Glomerular visceral epithelial cell (primary cell): Measurements from ENCODE around the gene FBXO5.

Experiments
- DNase-seq: peaks from one replicate; pipeline ENCODE4 v3.0.0-alpha.2; 2016; ENCODE audit errors: extremely low spot score

FBXO5 gene

GRCh38 chr6:152948150-152948768, 34.6 kb downstream of the FBXO5 start:
- peak; percentile 42 for DNase-seq

DNA sequence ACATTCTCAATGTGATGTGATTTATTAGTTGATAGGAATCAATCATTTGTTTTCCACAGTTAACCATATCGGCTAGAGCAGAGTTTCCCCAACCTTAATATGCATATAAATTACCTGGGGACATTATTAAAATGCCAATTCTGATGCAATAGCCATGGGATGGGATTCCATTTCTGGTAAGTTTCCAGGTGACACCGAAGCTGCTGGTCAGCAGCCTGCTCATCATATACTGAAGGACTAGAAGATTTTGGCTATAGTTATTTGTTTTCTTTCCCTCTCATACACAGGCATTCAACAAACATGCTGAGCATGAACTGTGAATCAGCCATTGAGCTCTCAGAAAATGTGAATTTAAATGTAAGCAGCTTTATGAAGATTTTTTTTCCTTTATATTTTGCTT, 35.8 kb downstream of the FBXO5 start:
- no peak for DNase-seq

GRCh38 chr6:152946484-152946883, 36.4 kb downstream of the FBXO5 start:
- no peak for DNase-seq

- no peak for DNase-seq
Observed at GRCh38 chr6:152943260-152943897, 39.5 kb downstream of the FBXO5 start.

DNA sequence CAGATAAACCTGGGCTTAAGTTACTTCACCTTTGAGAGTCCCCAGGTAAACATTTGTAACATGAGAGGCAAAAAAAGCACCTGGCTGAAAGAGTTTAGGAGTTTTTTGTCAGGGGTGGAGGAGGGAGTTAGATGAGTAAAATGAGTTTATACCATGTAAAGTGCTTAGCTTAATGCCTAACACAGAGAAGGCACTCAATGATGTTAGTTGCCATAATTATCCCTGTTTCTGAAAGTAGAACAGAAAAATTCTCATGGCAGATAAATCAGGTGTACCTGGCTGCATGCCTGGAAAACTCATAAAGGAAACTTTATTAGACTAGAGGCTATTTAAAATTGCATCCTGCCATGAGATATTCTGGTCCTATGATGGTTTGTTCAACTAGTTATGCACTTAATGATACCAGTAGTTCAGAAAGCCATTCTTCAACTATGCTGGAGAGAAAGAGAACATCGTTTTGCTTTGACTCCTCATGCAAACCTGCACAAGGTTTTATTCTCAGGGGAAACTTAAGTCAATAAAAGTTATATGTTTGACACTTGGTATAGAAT, 40.4 kb downstream of the FBXO5 start:
- no peak for DNase-seq

DNA sequence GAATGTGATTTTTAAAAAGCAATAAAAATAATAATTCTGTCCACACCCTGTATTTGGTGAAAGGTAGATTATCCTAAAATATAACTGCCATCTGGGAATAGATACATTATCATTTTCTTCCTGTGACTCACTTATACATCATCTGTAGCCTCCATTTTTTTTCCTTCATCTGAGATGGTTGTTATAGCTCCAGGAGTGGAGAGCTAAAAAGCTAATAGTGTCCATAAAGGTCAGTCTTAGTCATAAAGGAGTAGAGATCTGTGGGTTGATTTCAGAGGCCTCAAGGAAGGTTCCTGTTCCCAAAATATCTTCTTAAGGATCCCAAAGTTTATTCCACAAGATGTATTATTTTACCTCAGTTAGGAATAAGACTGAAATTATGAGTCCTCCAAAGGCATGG, 41.1 kb downstream of the FBXO5 start:
- no peak for DNase-seq

- DNase-seq, result no peak
Observed at GRCh38 chr6:152932865-152933264, 50.0 kb downstream of the FBXO5 start.

DNA sequence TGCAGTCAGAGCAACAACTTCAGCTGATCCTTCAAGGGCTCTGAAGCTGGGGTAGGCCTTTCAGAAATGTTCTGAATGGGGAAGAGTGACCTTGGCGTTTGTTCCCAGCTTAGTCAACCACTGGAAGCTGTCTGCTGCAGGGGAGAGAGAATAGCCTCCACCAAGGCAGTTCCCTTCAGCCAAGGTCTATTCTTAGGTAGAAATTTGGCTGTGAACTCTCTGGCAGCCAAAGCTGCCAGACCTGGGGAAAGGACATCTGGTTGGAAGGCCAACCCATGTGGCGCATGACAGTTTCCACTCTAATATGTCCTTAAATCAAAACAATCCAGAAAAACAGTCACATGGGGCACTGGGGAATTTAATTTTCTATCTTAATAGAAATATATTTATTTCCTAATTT, 60.1 kb downstream of the FBXO5 start:
- DNase-seq, result no peak
